NOMO-1 (cell line): Measurements from ENCODE around the gene CHID1.

Experiments
- DNase-seq, 2 experiments: peaks; one replicate each; lab custom pipeline; 2025; ENCODE audit not compliant: unreplicated experiment in 2 of 2; lab: John Stamatoyannopoulos, UW

CHID1 gene

DNA sequence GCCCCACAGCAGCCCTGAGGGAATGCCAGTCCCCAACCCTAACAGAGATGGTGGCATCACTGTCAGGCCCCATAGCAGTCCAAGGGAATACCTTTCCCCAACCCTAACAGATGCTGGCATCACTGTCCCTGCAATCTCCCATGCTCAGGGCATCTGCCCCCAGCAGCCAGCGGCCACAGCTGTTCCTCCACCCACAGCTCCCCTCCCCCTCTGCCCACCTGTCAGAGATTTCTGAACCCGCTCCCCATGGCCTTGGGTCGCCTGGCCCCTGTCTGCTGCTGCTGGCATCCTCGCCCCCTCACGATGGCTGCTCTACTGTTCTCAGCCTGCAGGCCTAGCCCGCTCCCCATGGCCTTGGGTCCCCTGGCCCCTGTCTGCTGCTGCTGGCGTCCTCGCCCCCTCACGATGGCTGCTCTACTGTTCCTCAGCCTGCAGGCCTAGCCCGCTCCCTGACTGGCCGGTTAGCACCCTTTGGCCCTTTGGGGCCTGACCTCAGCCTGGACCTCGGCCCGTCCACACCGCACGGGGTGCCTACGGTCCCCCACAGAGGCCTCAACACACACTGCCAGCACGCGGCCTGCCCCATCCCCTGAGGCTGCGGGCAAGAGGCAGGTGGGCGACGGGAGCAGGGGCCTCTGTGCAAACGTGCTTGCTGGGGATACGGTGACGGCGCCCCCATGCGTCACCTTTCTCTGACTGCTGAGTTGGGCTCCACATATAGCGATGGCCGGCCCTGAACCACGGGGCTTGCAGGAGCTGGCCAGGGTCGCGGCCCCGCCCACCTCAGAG lies 20.7 kb downstream of the CHID1 start:
- no peak for DNase-seq

DNA sequence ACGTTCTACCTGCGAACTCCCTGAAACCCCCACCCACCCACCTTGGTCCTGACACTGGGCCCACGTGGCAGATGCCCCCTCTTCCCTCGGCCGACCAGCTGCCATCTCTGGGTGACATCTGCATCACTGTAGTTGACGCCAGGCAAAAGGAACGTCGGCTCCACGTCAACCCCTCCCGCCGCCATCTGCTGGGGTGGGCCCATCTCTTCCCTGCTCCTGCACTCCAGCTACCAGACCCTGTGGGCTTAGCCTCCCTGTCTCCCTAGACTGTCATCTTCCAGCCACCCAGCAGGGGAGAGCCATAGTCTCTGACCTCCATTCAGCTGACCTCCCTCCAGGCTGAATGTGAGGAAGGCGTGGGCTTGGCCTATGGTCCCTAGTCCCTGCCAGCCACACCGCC lies 21.4 kb downstream of the CHID1 start:
- DNase-seq = no peak

DNA sequence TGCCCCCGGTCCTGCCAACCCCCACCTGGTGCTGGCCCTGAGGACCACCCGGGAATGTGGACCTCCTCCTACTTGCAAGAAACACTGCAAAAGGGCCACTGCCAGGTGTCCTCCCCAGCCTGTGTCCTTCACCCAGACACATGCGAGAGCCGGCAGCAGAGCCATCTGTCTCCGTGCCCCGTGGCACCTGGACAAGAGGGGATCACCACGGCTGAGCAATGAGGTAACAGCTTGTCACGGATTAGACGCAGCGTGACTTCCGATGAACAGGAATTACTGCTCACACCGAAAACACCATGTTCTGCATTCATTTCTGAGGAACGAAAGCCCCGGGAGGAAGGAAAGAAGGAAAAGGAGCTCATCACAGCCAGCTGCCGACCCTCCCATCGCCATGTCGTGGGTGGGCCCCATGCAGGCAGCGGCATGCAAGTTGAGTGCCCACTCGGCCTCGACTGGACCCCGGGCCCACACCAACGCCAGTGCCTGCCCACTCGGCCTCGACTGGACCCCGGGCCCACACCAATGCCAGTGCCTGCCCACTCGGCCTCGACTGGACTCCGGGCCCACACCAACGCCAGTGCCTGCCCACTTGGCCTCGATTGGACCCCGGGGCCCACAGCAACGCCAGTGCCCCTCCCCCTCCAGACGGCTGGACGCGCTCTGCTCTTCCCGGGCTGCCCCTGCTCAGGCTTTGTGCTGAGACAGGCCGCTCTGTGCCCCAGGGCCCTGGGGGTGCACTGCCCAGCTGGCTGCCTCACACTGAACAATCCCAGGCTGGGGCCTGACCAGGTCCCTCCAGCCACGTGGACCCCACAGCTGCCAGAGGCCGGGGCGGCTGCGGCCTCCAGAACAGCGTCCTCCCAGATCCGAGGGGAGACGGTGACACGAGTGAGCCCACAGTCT lies 22.0 kb downstream of the CHID1 start:
- no peak for DNase-seq

- no peak for DNase-seq
These were observed 23.0 kb downstream of the CHID1 start for GRCh38 chr11:887589-887988.

GRCh38 chr11:886568-886967 lies 24.0 kb downstream of the CHID1 start:
- no peak for DNase-seq

DNA sequence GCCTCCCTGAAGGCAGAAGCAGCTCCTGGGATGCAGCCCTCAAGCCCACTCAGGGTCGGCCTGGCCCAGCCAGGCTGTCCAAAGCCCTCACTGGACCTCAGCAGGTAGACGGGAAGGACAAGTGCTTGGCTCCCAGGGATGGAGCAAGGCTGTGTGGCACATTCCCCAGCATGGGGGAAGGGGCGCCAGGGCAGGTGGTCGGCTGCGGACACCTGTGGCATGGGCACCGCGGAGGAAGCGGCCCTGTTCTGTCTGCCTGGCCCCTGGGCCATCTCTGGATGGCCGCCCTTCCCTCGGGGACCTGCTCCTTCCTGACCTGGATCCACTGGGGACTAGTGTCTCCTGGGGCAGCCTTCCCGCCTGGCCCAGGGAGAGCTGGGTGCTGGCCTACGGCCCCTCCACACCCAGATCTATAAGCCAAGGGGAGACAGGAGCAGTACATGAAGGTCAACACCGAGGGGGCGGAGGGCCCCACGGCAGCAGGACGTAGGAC lies 26.0 kb downstream of the CHID1 start:
- DNase-seq = no peak

GRCh38 chr11:883527-883926 lies 27.1 kb downstream of the CHID1 start:
- no peak for DNase-seq

- DNase-seq = no peak
These were observed 28.0 kb downstream of the CHID1 start for GRCh38 chr11:882596-882995.

- DNase-seq = no peak
These were observed 30.2 kb downstream of the CHID1 start for GRCh38 chr11:880447-880846.

- no peak for DNase-seq
These were observed 33.0 kb downstream of the CHID1 start for GRCh38 chr11:877565-877964.

GRCh38 chr11:876545-876944 lies 34.1 kb downstream of the CHID1 start:
- DNase-seq = no peak

DNA sequence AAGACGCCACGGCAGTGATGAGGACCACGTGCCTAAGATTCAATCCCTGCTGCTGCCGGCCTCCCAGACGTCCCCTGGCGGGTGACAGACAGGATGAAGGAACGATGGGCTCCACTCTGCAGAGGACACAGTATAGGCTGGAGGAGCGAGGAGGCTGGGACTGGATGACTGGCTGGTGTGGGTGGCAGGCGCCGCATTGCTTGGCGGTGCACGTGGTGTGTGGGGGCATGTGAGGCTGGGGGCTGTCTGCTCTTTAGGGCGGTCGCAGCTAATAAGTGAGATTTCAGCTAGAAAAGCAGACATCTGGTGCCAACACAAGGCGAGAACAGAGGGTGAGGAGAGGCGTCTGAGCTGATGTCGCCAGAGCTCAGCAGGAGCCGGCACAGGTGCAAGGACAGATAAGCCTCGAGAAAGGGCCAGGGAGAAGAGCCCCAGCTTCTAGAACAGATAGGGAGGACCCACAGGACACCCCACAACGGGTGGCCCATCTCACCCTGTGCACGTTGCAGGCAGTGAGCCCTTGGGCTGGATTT lies 34.8 kb downstream of the CHID1 start:
- DNase-seq = no peak

DNA sequence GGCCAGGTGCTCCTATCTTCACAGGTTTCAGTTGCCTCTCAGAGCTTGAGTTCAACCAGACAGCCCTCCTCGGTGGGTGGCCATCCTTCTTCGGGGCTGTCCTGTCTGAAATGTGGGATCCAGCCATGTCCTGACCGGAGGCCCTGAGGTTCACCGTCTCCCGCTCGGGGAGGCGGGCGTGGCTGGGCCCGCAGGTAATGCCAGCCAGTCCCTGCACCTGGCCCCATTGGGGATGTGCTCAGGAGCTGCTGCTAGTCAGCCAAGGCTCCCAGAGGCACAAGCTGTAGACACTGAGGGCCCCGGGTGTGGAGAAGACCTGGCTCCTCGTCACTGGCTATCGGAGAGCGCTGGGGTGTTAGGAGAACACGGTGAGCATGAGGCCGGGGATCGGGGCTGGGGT lies 35.4 kb downstream of the CHID1 start:
- no peak for DNase-seq

- no peak for DNase-seq
These were observed 36.9 kb downstream of the CHID1 start for GRCh38 chr11:873706-874105.

DNA sequence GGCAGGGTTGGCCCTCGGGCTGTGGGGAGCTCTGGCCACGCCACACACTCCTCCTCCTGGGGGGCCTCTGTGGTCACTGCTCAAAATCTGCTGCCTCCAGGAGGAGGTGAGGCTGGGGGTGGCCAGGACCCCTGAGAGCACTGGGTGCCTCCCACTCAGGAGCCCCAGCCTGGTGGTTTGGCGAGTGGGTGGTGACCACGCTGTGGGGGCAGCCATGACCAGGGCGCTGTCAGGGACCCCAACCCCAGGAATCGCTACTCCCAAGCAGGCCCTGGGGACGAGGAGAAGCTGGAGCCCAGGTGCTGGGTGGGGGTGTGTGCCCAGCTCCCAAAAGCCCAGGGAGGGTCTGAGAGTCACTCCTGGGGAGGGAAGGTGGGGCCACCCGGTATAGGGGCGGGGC lies 37.8 kb downstream of the CHID1 start:
- no peak for DNase-seq

DNA sequence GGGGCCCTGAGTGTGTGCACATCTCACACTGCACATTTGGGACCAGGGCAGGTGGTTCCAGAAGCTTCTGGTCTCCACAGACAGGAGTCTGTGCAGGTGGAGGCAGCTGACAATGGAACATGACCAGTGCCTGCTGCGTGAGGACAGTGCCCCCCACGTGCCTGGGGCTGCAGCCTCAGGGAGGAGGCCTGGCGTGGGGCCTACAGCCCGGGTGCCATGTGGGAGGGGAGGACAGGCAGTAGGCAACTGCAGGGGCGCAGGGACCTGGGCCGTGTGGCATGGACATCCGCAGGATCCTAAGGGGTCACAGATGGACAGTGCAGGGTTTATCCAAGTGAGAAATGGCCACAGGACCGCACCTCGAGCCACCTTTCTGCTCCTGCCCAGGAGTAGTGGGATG lies 39.1 kb downstream of the CHID1 start:
- DNase-seq = no peak

GRCh38 chr11:870418-870817 lies 40.2 kb downstream of the CHID1 start:
- no peak for DNase-seq

DNA sequence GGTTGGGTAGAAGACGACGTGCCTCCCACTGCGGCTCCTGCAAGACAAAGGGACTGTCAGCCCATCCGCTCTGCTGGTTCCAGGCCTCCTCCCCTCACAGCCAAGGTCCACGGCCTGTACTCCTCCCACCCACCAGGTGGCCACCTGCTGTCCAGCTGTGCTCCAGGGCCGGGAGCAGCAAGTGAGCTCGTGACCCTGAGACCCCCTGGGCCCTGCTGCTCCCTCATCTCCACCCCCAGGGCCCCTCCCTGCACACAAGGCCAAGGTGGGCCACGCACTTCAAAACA lies 40.5 kb downstream of the CHID1 start:
- DNase-seq = no peak

DNA sequence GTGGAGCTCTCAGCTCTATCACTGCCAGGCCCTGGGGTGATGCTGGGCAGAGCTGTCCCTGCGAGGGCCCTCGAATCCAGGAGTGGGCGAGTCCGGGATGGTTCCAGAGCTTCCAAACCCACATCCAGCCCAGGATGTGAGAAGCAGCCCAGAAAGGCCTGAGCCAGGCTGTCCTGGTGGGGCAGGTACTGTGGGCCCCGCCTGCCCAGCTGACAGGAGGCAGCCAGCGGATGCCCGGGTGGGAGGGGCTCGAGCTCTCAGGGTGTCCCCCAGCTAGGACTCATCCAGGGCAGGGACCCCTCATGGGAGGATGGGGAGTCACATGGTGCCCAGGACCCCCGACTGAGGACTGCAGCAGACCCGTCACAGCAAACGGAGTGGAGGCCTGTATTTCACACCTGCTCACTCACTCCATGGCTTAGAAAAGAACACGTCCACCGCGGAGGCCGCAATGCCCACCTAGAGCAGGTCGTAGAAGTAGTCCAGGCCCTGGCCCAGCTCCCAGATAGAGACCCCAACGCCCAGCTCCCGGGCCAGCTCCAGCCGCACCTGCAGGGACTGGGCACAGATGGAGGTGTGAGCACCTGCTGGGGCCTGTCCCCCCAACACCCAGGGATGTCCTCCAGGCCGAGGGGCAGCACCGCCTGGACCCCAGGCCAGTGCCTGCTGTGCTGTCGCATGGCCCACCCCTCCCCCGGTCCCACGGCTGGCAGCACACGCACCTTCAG lies 41.0 kb downstream of the CHID1 start:
- DNase-seq = no peak

GRCh38 chr11:868802-869201 lies 41.8 kb downstream of the CHID1 start:
- DNase-seq = no peak

DNA sequence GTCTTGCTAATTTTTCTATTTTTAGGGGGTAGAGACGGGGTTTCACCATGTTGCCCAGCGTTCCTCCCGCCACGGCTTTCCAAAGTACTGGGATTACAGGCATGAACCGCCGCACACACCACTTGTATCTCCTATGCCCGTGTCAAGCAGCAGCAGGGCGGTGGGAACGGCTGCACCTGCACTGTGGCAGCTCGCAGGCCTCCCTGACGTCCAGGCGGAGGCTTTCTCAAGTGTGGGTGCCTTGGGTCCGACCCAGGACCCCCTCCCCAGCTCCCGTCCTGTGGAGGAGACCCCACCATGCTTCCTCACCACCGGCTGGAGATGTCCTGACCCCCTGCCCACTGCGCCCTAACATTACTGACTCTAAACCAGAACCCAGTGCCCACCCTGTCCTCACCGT lies 42.2 kb downstream of the CHID1 start:
- no peak for DNase-seq
